ENCODE results near the gene PIEZO2.

Gene PIEZO2

DNA sequence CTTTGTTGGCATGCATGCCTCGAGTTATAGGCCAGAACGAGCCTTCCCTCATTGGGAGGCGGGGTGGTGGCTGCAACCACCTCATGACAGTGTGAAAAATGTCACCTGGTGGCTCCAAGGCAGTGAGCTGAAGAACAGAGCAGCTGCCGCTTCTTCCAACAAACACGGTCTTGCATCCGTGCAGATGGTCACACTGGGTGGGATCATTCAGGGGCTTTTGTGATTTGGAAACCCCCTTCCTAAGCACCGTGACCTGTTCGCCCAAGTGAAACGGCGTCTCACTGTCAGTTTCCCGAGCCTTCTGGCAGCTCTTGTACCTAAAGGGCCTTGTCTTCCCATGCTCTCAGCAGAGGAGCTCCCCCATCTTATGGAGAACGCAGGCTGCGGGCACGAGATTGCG, 463.9 kb downstream of the PIEZO2 start:
- H3K36me3 ChIP-seq (ENCODE audit: control insufficient read depth, insufficient read depth, low read length): peaks cover 5% of the 10 kb centered on the region
- no peak overlapping the region for H3K4me3 ChIP-seq (replicated peaks; ENCODE audit: low read depth, low read length)
- TF ChIP-seq, protein P1, sequence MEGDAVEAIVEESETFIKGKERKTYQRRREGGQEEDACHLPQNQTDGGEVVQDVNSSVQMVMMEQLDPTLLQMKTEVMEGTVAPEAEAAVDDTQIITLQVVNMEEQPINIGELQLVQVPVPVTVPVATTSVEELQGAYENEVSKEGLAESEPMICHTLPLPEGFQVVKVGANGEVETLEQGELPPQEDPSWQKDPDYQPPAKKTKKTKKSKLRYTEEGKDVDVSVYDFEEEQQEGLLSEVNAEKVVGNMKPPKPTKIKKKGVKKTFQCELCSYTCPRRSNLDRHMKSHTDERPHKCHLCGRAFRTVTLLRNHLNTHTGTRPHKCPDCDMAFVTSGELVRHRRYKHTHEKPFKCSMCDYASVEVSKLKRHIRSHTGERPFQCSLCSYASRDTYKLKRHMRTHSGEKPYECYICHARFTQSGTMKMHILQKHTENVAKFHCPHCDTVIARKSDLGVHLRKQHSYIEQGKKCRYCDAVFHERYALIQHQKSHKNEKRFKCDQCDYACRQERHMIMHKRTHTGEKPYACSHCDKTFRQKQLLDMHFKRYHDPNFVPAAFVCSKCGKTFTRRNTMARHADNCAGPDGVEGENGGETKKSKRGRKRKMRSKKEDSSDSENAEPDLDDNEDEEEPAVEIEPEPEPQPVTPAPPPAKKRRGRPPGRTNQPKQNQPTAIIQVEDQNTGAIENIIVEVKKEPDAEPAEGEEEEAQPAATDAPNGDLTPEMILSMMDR (IDR thresholded peaks at IDR 0.05; ENCODE audit: insufficient read depth, low read length, poor library complexity, severe bottlenecking): no peak
- DNase-seq (ENCODE audit: extremely low read depth, insufficient read length): peak; percentile 64
- H3K27me3 ChIP-seq (replicated peaks; ENCODE audit: control insufficient read depth, insufficient read depth, low read length): no peaks in the 10 kb centered on the region

DNA sequence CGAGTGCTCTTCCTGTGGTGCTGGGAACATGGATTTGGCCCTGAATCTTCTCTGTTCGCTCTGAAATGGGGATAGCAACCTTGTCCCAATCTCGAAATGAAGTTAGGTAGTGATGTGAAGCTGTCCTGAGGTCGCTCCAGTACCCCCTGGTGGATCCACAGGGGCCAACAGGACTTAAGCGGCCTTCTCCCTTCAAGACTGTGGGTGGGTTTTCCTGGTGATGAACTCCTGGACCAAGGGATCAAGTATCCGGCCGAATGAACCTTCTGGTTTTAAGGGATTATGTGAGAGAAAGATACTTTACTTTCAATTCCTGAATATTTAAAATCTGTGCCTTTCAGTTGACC, 467.0 kb downstream of the PIEZO2 start:
- no peak overlapping the region for H3K4me3 ChIP-seq (replicated peaks; ENCODE audit: low read depth, low read length)
- DNase-seq (ENCODE audit: extremely low read depth, insufficient read length): no peak
- H3K36me3 ChIP-seq (ENCODE audit: control insufficient read depth, insufficient read depth, low read length): no peaks in the 10 kb centered on the region
- TF ChIP-seq, protein P1 (IDR thresholded peaks at IDR 0.05; ENCODE audit: insufficient read depth, low read length, poor library complexity, severe bottlenecking): peak; percentile 21
- no peaks in the 10 kb centered on the region for H3K27me3 ChIP-seq (replicated peaks; ENCODE audit: control insufficient read depth, insufficient read depth, low read length)

DNA sequence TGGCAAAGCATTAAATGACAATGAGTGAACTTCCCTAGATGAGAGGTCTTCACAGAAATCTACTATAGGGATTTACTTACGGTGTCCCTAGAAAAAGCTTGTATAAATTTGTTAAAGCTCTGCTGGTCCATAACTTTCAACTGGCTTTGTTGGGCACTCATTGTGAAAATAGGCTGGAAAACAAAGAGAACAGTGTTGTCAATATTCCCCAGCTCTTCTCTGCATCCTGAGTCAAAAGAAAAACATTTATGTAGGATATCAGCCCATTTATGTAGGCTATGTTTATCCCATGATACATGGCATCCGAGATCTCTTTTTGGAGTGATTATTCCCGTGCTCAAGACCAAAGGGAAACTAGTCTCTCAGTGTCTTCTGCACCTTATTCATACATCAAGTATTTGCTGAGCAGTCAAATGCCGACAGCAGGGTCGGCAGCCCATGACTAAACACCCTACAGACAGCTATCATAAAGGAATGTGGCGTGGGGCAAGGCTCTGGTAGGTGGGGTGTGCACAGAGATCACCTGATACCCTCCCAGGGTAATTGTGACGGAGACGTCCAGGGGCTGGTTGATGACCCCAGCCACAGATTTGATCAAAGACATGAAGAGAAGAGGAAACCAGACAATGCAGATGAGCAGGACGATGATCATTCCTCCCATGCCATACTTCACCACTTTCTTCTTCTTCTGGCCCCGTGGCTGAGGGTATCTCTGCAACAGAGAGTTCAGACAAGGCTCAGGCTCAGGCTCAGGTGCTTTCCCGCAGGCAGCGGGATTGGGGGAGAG, 467.6 kb downstream of the PIEZO2 start:
- DNase-seq (ENCODE audit: extremely low read depth, insufficient read length): no peak
- H3K4me3 ChIP-seq (replicated peaks; ENCODE audit: low read depth, low read length): no peak overlapping the region
- H3K27me3 ChIP-seq (replicated peaks; ENCODE audit: control insufficient read depth, insufficient read depth, low read length): no peaks in the 10 kb centered on the region
- TF ChIP-seq, protein P1 (IDR thresholded peaks at IDR 0.05; ENCODE audit: insufficient read depth, low read length, poor library complexity, severe bottlenecking): no peak
- H3K36me3 ChIP-seq (ENCODE audit: control insufficient read depth, insufficient read depth, low read length): no peaks in the 10 kb centered on the region; the same call in 1 of the 2 replicates

DNA sequence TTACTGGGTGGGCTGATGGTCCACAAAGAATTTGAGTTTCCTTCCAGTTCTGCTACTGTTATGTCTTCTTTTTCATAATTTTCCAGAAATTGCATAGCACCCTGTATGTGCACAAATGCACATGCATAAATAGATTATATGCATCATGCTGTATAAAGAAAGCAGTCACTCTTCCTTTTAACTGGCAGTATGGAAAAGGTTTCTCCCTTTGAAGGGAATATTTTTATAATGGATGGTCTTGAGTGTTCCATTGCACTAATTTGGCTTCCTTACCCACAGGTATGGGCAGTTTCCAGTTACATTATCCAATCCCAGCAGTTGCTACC, 469.1 kb downstream of the PIEZO2 start:
- DNase-seq (ENCODE audit: extremely low read depth, insufficient read length): no peak
- peaks cover 3% of the 10 kb centered on the region for H3K36me3 ChIP-seq (ENCODE audit: control insufficient read depth, insufficient read depth, low read length)
- no peaks in the 10 kb centered on the region for H3K27me3 ChIP-seq (replicated peaks; ENCODE audit: control insufficient read depth, insufficient read depth, low read length)
- H3K4me3 ChIP-seq (replicated peaks; ENCODE audit: low read depth, low read length): no peak overlapping the region
- TF ChIP-seq, protein P1 (IDR thresholded peaks at IDR 0.05; ENCODE audit: insufficient read depth, low read length, poor library complexity, severe bottlenecking): no peak

DNA sequence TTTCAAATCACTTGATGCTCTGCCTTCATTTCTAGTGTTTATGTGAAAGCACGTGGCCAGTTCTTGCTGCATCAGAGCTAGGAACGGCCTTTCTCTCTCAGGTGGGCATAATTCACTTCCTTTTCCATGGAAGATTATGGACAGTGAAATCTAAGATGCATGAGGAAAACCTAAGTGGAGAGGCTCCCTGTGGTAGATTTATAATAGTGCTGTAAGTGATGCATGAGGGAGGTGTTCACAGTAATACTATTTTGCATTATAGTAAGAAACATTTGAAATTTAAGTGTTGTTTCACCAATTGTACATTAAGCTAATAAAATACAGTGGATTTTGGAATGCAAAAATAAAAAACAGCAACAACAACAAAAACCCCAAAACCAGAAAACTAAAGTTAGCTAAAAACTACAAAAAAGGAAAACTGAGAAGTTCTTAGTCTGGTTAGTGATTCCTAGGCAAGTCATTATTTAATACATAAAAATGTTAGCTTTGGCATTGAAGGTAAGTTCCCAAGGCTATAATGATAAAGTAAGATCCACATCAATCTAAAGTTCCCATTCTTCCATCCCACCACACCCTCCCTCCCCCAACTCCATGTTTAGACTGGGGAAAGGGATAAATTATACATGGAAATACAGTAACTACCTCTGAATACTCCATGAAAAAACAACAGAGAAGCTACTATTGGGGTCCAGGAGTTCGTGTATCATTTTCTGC, 469.7 kb downstream of the PIEZO2 start:
- TF ChIP-seq, protein P1 (IDR thresholded peaks at IDR 0.05; ENCODE audit: insufficient read depth, low read length, poor library complexity, severe bottlenecking): no peak

More for the DNA sequence above, 469.7 kb downstream of the PIEZO2 start:
- H3K4me3 ChIP-seq (replicated peaks; ENCODE audit: low read depth, low read length): no peak overlapping the region
- no peaks in the 10 kb centered on the region for H3K27me3 ChIP-seq (replicated peaks; ENCODE audit: control insufficient read depth, insufficient read depth, low read length)
- DNase-seq (ENCODE audit: extremely low read depth, insufficient read length): no peak
- peaks cover 3% of the 10 kb centered on the region for H3K36me3 ChIP-seq (ENCODE audit: control insufficient read depth, insufficient read depth, low read length)

Measured in GM06990 (cell line).